ENCODE results near the gene BEGAIN.

- no peak for TF ChIP-seq CTCF (IDR thresholded peaks at IDR 0.05)
- no peak for TF ChIP-seq POLR2A (IDR thresholded peaks at IDR 0.05)
Observed at GRCh38 chr14:100525615-100526014, 61.6 kb downstream of the BEGAIN start.

All from ovary (tissue), 3 donors.